ENCODE data around the gene RAP1GAP. TPM values are rescaled to one million over a fixed set of nuclear protein-coding genes. Genes with fewer than 3 reads are reported as not detected.

The RAP1GAP gene
- total RNA-seq, 1 donor from 2014 or later, result 2.6 TPM

DNA sequence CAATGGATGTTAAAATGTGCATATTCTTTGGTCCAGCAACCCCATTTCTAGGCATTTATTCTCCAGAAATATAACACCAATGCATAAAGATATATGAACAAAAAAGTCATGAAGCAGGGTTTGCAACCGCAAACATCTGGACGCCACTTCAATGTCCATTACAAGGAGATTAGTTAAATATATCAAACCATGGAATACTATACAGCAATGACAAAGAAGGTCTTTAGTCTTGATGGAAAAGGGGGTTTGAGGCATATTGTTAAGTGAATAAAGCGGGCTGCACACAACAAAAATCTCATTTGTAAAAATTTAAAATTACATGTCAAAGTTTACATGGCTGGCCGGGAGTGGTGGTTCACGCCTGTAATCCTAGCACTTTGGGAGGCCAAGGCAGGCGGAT is 31.6 kb downstream of the RAP1GAP start:
- H3K4me3 ChIP-seq, result no peak overlapping the region
- H3K36me3 ChIP-seq, result no peaks in the 10 kb centered on the region
- no peaks in the 10 kb centered on the region for H3K79me2 ChIP-seq (ENCODE audit: low read depth)
- H3K4me2 ChIP-seq, result no peak overlapping the region
- H3K4me1 Mint-ChIP-seq, result peaks cover 32% of the 10 kb centered on the region
- H3K27ac Mint-ChIP-seq, result no peak overlapping the region
- H3K36me3 Mint-ChIP-seq, result no peaks in the 10 kb centered on the region
- H3K4me1 ChIP-seq, result peaks cover 6% of the 10 kb centered on the region
- H3K9ac ChIP-seq, result no peak overlapping the region
- no peak for DNase-seq (ENCODE audit: low spot score)
- peaks cover 5% of the 10 kb centered on the region for H3F3A ChIP-seq (ENCODE audit: low read depth)
- no peak overlapping the region for H3K4me3 Mint-ChIP-seq
- no peaks in the 10 kb centered on the region for H3K9me3 ChIP-seq (ENCODE audit: low read depth)
- H3K9me3 Mint-ChIP-seq, result no peaks in the 10 kb centered on the region
- H4K20me1 ChIP-seq (ENCODE audit: low read depth), result no peaks in the 10 kb centered on the region
- H3K27me3 ChIP-seq, result no peaks in the 10 kb centered on the region
- TF ChIP-seq, protein P1, sequence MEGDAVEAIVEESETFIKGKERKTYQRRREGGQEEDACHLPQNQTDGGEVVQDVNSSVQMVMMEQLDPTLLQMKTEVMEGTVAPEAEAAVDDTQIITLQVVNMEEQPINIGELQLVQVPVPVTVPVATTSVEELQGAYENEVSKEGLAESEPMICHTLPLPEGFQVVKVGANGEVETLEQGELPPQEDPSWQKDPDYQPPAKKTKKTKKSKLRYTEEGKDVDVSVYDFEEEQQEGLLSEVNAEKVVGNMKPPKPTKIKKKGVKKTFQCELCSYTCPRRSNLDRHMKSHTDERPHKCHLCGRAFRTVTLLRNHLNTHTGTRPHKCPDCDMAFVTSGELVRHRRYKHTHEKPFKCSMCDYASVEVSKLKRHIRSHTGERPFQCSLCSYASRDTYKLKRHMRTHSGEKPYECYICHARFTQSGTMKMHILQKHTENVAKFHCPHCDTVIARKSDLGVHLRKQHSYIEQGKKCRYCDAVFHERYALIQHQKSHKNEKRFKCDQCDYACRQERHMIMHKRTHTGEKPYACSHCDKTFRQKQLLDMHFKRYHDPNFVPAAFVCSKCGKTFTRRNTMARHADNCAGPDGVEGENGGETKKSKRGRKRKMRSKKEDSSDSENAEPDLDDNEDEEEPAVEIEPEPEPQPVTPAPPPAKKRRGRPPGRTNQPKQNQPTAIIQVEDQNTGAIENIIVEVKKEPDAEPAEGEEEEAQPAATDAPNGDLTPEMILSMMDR (IDR thresholded peaks at IDR 0.05), result no peak
- TF ChIP-seq EZH2phosphoT487 (IDR thresholded peaks at IDR 0.05), result no peak
- no peak for TF ChIP-seq EZH2 (IDR thresholded peaks at IDR 0.05)
- H3K27ac ChIP-seq, result no peak overlapping the region
- H2AFZ ChIP-seq (replicated peaks), result no peak overlapping the region
- H3K27me3 Mint-ChIP-seq (ENCODE audit: insufficient read depth, low read depth), result peaks cover 7% of the 10 kb centered on the region

DNA sequence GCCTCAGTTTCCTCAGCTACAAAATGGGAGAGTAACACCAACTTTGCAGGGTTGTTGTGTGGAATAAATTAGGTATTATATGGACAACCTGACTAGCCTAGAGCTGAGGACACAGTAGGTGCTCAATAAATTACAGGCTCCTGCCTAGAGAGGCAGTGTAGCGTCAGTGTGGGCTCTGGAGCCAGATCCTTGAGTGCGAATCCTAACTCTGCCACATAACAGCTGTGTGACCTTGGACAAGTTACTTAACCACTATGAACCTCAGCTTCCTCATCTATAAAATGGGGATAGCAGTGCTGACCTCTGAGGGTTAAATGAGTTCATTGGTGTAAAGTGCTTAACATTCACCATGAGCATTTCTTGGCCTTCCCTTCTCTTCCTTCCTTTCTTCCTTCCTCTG is 33.1 kb downstream of the RAP1GAP start:
- H3K9ac ChIP-seq, result no peak overlapping the region
- no peak for DNase-seq (ENCODE audit: low spot score)
- H3F3A ChIP-seq (ENCODE audit: low read depth), result peaks cover 17% of the 10 kb centered on the region
- peaks cover 8% of the 10 kb centered on the region for H3K27me3 Mint-ChIP-seq (ENCODE audit: insufficient read depth, low read depth)
- H3K36me3 Mint-ChIP-seq, result no peaks in the 10 kb centered on the region
- no peaks in the 10 kb centered on the region for H4K20me1 ChIP-seq (ENCODE audit: low read depth)
- no peak overlapping the region for H3K27ac Mint-ChIP-seq
- H3K4me3 ChIP-seq, result no peak overlapping the region
- H3K27ac ChIP-seq, result no peak overlapping the region
- TF ChIP-seq EZH2 (IDR thresholded peaks at IDR 0.05) (no peak), EZH2phosphoT487 (IDR thresholded peaks at IDR 0.05) (no peak)
- TF ChIP-seq, protein P1 (IDR thresholded peaks at IDR 0.05), result no peak
- no peaks in the 10 kb centered on the region for H3K9me3 ChIP-seq (ENCODE audit: low read depth)
- H3K4me1 Mint-ChIP-seq, result peaks cover 30% of the 10 kb centered on the region
- no peak overlapping the region for H3K4me2 ChIP-seq
- no peak overlapping the region for H3K4me3 Mint-ChIP-seq
- H3K79me2 ChIP-seq (ENCODE audit: low read depth), result no peaks in the 10 kb centered on the region
- H3K27me3 ChIP-seq, result no peaks in the 10 kb centered on the region
- no peaks in the 10 kb centered on the region for H3K9me3 Mint-ChIP-seq
- H2AFZ ChIP-seq (replicated peaks), result no peak overlapping the region
- peaks cover 15% of the 10 kb centered on the region for H3K4me1 ChIP-seq
- H3K36me3 ChIP-seq, result no peaks in the 10 kb centered on the region

DNA sequence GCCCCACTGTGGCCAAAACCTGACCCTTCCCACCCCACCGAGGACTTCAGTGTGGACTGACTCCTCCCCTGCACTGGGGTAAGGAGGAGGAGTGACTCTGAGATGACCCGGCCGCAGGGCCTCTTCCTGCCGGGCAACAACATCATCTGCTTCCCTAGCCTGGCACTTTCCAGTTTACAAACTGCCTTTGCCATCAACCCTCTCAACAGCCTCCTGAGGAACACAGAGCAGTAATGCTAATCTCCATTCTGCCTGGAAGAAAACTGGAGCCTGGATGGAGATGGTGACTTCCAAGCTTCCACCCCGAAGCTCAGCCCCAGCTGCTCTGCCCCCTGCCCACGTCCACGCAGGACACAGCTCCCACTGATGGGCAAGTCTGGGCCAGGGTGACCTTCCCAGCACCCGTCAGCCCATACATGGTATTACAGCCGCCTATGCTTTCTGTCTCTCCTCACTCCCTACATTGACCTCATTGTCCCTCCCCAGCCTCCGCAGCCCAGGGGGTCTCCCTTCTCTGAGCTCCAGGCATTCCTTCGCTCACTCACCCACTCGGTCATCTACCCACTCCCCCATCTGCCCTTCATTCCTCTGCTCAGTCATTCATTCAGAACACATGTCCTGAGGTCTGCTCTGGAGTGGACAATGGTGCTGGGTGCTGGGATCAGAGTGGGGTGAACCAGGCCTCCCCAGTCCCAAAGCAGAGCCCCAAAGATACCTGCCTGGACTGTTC is 34.2 kb downstream of the RAP1GAP start:
- no peak overlapping the region for H2AFZ ChIP-seq (replicated peaks)
- H3F3A ChIP-seq (ENCODE audit: low read depth), result peaks cover 28% of the 10 kb centered on the region
- Mint-ChIP-seq H3K36me3 (no peaks in the 10 kb centered on the region), H3K9me3 (no peaks in the 10 kb centered on the region), H3K27me3 (ENCODE audit: insufficient read depth, low read depth) (peaks cover 10% of the 10 kb centered on the region), H3K4me3 (no peak overlapping the region), H3K4me1 (peaks cover 29% of the 10 kb centered on the region), H3K27ac (peak overlapping the region; percentile 69)
- H3K36me3 ChIP-seq, result no peaks in the 10 kb centered on the region
- TF ChIP-seq EZH2phosphoT487 (IDR thresholded peaks at IDR 0.05) (no peak), EZH2 (IDR thresholded peaks at IDR 0.05) (no peak)
- TF ChIP-seq, protein P1 (IDR thresholded peaks at IDR 0.05), result no peak
- no peak overlapping the region for H3K9ac ChIP-seq
- no peaks in the 10 kb centered on the region for H3K27me3 ChIP-seq
- no peak overlapping the region for H3K27ac ChIP-seq
- DNase-seq (ENCODE audit: low spot score), result no peak
- H3K9me3 ChIP-seq (ENCODE audit: low read depth), result no peaks in the 10 kb centered on the region
- peaks cover 23% of the 10 kb centered on the region for H3K4me1 ChIP-seq
- H3K4me3 ChIP-seq, result no peak overlapping the region
- no peaks in the 10 kb centered on the region for H3K79me2 ChIP-seq (ENCODE audit: low read depth)
- no peaks in the 10 kb centered on the region for H4K20me1 ChIP-seq (ENCODE audit: low read depth)
- H3K4me2 ChIP-seq, result peak overlapping the region; percentile 35
